NCI-H226 (cell line): ENCODE measurements around the gene CYFIP2.

Source experiments
- DNase-seq: peaks from one replicate; pipeline ENCODE4 v3.0.0-alpha.2; 2015

CYFIP2 gene

GRCh38 chr5:157327771-157328170 lies 61.8 kb downstream of the CYFIP2 start:
- no peak for DNase-seq

GRCh38 chr5:157328277-157328912 lies 62.5 kb downstream of the CYFIP2 start:
- DNase-seq: peak; percentile 85

GRCh38 chr5:157331807-157332206 lies 65.9 kb downstream of the CYFIP2 start:
- DNase-seq: no peak

GRCh38 chr5:157335534-157336422 lies 69.9 kb downstream of the CYFIP2 start:
- no peak for DNase-seq

- no peak for DNase-seq
These were observed 70.5 kb downstream of the CYFIP2 start for GRCh38 chr5:157336423-157336744.

GRCh38 chr5:157339409-157339808 lies 73.5 kb downstream of the CYFIP2 start:
- no peak for DNase-seq

GRCh38 chr5:157342822-157343402 lies 77.0 kb downstream of the CYFIP2 start:
- peak; percentile 9 for DNase-seq

GRCh38 chr5:157343842-157344790 lies 78.2 kb downstream of the CYFIP2 start:
- no peak for DNase-seq

GRCh38 chr5:157345067-157345466 lies 79.1 kb downstream of the CYFIP2 start:
- no peak for DNase-seq

- DNase-seq: no peak
These were observed 79.6 kb downstream of the CYFIP2 start for GRCh38 chr5:157345485-157345884.

GRCh38 chr5:157347301-157348048 lies 81.6 kb downstream of the CYFIP2 start:
- no peak for DNase-seq

GRCh38 chr5:157348049-157348400 lies 82.1 kb downstream of the CYFIP2 start:
- no peak for DNase-seq

- no peak for DNase-seq
These were observed 85.2 kb downstream of the CYFIP2 start for GRCh38 chr5:157350939-157351801.

GRCh38 chr5:157351802-157352092 lies 85.8 kb downstream of the CYFIP2 start:
- no peak for DNase-seq

GRCh38 chr5:157352756-157353340 lies 86.9 kb downstream of the CYFIP2 start:
- no peak for DNase-seq

GRCh38 chr5:157354800-157355199 lies 88.9 kb downstream of the CYFIP2 start:
- DNase-seq: no peak

GRCh38 chr5:157356576-157356975 lies 90.7 kb downstream of the CYFIP2 start:
- no peak for DNase-seq

- DNase-seq: no peak
These were observed 91.9 kb downstream of the CYFIP2 start for GRCh38 chr5:157357823-157358222.

- no peak for DNase-seq
These were observed 92.9 kb downstream of the CYFIP2 start for GRCh38 chr5:157358871-157359270.

- DNase-seq: no peak
These were observed 93.6 kb downstream of the CYFIP2 start for GRCh38 chr5:157359356-157360055.
